SK-N-SH treated with all-trans-retinoic acid at 6 μM for 48 hours (cell line): ENCODE results near the gene CRYL1.

Experiments
- ATAC-seq: fragments of 200-7000 bp; cut with Tn5 transposase; 3 replicates; pipeline ENCODE4 v1.9.1; 2020; ENCODE audit warnings: mild to moderate bottlenecking, moderate library complexity
- ARNTL ChIP-seq: fragments of 450-650 bp; formaldehyde crosslinking; IDR thresholded peaks from 2 replicates; pipeline ENCODE4 v1.5.0; 2020; ENCODE audit warnings: low read depth, mild to moderate bottlenecking, moderate library complexity, borderline replicate concordance
- BACH2 ChIP-seq: fragments of 250-450 bp; sonication (Bioruptor Pico); IDR thresholded peaks from 2 replicates; pipeline ENCODE4 v1.9.0; 2021; ENCODE audit warnings: mild to moderate bottlenecking, borderline replicate concordance
- CSDC2 ChIP-seq: fragments of 250-450 bp; sonication (Bioruptor Pico); IDR thresholded peaks from 2 replicates; pipeline ENCODE4 v1.5.0; 2020; ENCODE audit warnings: mild to moderate bottlenecking, moderate library complexity
- CSRNP3 ChIP-seq: fragments of 250-450 bp; sonication (Bioruptor Pico); IDR thresholded peaks from 2 replicates; pipeline ENCODE4 v1.5.1; 2021; ENCODE audit warnings: mild to moderate bottlenecking, moderate library complexity
- ESRRG ChIP-seq: fragments of 250-450 bp; sonication (Bioruptor Pico); IDR thresholded peaks from 2 replicates; pipeline ENCODE4 v1.6.1; 2021; ENCODE audit warnings: mild to moderate bottlenecking
- GLIS3 ChIP-seq: fragments of 250-450 bp; sonication (Bioruptor Pico); IDR thresholded peaks from 2 replicates; pipeline ENCODE4 v1.5.0; 2020; ENCODE audit warnings: mild to moderate bottlenecking, moderate library complexity
- ISL1 ChIP-seq: fragments of 250-450 bp; sonication (Bioruptor Pico); IDR thresholded peaks from 2 replicates; pipeline ENCODE4 v2.1.2; 2022; ENCODE audit warnings: mild to moderate bottlenecking, moderate library complexity
- OSR1 ChIP-seq: fragments of 250-450 bp; sonication (Bioruptor Pico); IDR thresholded peaks from 2 replicates; pipeline ENCODE4 v1.8.0; 2022; ENCODE audit warnings: moderate library complexity, mild to moderate bottlenecking, inconsistent platforms
- PATZ1 ChIP-seq: fragments of 250-450 bp; sonication (Bioruptor Pico); IDR thresholded peaks from 2 replicates; pipeline ENCODE4 v1.8.0; 2020; ENCODE audit warnings: mild to moderate bottlenecking, moderate library complexity, borderline replicate concordance
- POU6F1 ChIP-seq: fragments of 250-450 bp; sonication (Bioruptor Pico); IDR thresholded peaks from 2 replicates; pipeline ENCODE4 v1.8.0; 2021; ENCODE audit warnings: low read depth, mild to moderate bottlenecking, moderate library complexity, borderline replicate concordance
- PPARA ChIP-seq: fragments of 250-450 bp; sonication (Bioruptor Pico); IDR thresholded peaks from 2 replicates; pipeline ENCODE4 v1.5.0; 2020; ENCODE audit warnings: mild to moderate bottlenecking, borderline replicate concordance
- RARB ChIP-seq: fragments of 250-450 bp; sonication (Bioruptor Pico); IDR thresholded peaks from 2 replicates; pipeline ENCODE4 v1.8.0; 2021; ENCODE audit warnings: mild to moderate bottlenecking, moderate library complexity
- SNAI2 ChIP-seq: fragments of 250-450 bp; sonication (Bioruptor Pico); IDR thresholded peaks from 2 replicates; pipeline ENCODE4 v1.5.0; 2020; ENCODE audit warnings: mild to moderate bottlenecking, moderate library complexity
- TCF4 ChIP-seq: fragments of 250-450 bp; sonication (Bioruptor Pico); IDR thresholded peaks from 2 replicates; pipeline ENCODE4 v1.8.0; 2021; ENCODE audit warnings: mild to moderate bottlenecking, moderate library complexity, borderline replicate concordance
- TOX ChIP-seq: fragments of 250-450 bp; sonication (Bioruptor Pico); IDR thresholded peaks from 2 replicates; pipeline ENCODE4 v1.8.0; 2021; ENCODE audit warnings: mild to moderate bottlenecking, moderate library complexity, borderline replicate concordance
- TSHZ2 ChIP-seq: fragments of 250-450 bp; sonication (Bioruptor Pico); IDR thresholded peaks from 2 replicates; pipeline ENCODE4 v1.5.0; 2020; ENCODE audit warnings: mild to moderate bottlenecking, moderate library complexity
- ZC3H10 ChIP-seq: fragments of 250-450 bp; sonication (Bioruptor Pico); IDR thresholded peaks from 2 replicates; pipeline ENCODE4 v1.5.1; 2021; ENCODE audit warnings: mild to moderate bottlenecking, moderate library complexity
- ZFP3 ChIP-seq: fragments of 250-450 bp; sonication (Bioruptor Pico); IDR thresholded peaks from 2 replicates; pipeline ENCODE4 v1.5.0; 2020; ENCODE audit warnings: mild to moderate bottlenecking, moderate library complexity
- ZFP30 ChIP-seq: fragments of 450-650 bp; formaldehyde crosslinking; IDR thresholded peaks from 2 replicates; pipeline ENCODE4 v1.5.0; 2022; ENCODE audit warnings: mild to moderate bottlenecking, moderate library complexity
- ZNF70 ChIP-seq: fragments of 450-650 bp; formaldehyde crosslinking; IDR thresholded peaks from 2 replicates; pipeline ENCODE4 v1.5.0; 2020; ENCODE audit warnings: mild to moderate bottlenecking, moderate library complexity
- ZNF8 ChIP-seq: fragments of 450-650 bp; formaldehyde crosslinking; IDR thresholded peaks from 2 replicates; pipeline ENCODE4 v1.5.0; 2020; ENCODE audit warnings: mild to moderate bottlenecking, moderate library complexity

CRYL1 gene

GRCh38 chr13:20513466-20513995 is 12.1 kb downstream of the CRYL1 start:
- no peak for TF ChIP-seq ZC3H10 (CRISPR knock-in tag)
- TF ChIP-seq ZFP3 = no peak
- TF ChIP-seq CSDC2 (CRISPR knock-in tag) = no peak
- no peak for TF ChIP-seq BACH2 (CRISPR knock-in tag)
- TF ChIP-seq TCF4 (CRISPR knock-in tag) = no peak
- TF ChIP-seq ZFP30 (CRISPR knock-in tag) = no peak
- TF ChIP-seq POU6F1 = no peak
- no peak for TF ChIP-seq ZNF70 (CRISPR knock-in tag)
- no peak for TF ChIP-seq ESRRG (CRISPR knock-in tag)
- TF ChIP-seq RARB (CRISPR knock-in tag) = no peak
- TF ChIP-seq PPARA (CRISPR knock-in tag) = no peak
- TF ChIP-seq ISL1 (CRISPR knock-in tag) = no peak
- TF ChIP-seq TOX = no peak
- TF ChIP-seq TSHZ2 (CRISPR knock-in tag) = no peak
- ATAC-seq = no peak

- no peak for TF ChIP-seq SNAI2
- TF ChIP-seq POU6F1 = no peak
- TF ChIP-seq TCF4 (CRISPR knock-in tag) = no peak
- TF ChIP-seq ARNTL (CRISPR knock-in tag) = no peak
- TF ChIP-seq, all 23 proteins: peak for 0
- no peak for ATAC-seq
Observed at GRCh38 chr13:20512042-20512683, 13.5 kb downstream of the CRYL1 start.

- no peak for TF ChIP-seq PPARA (CRISPR knock-in tag)
- no peak for ATAC-seq
Observed at GRCh38 chr13:20506696-20507095, 19.0 kb downstream of the CRYL1 start.

- ATAC-seq = no peak
- TF ChIP-seq CSRNP3 (CRISPR knock-in tag) (no peak), OSR1 (CRISPR knock-in tag) (no peak), PATZ1 (CRISPR knock-in tag) (no peak), POU6F1 (no peak), GLIS3 (no peak), TOX (no peak), ARNTL (CRISPR knock-in tag) (no peak), ZFP30 (CRISPR knock-in tag) (no peak), SNAI2 (no peak), ZNF8 (CRISPR knock-in tag) (no peak), TCF4 (CRISPR knock-in tag) (no peak), BACH2 (CRISPR knock-in tag) (no peak)
Observed at GRCh38 chr13:20505405-20506366, 20.0 kb downstream of the CRYL1 start.
